NCI-H2171 (cell line): ENCODE measurements around the gene NTRK1.

ENCODE experiments used
- DNase-seq: peaks from one replicate; lab custom pipeline; 2025; lab: John Stamatoyannopoulos, UW

The NTRK1 gene

DNA sequence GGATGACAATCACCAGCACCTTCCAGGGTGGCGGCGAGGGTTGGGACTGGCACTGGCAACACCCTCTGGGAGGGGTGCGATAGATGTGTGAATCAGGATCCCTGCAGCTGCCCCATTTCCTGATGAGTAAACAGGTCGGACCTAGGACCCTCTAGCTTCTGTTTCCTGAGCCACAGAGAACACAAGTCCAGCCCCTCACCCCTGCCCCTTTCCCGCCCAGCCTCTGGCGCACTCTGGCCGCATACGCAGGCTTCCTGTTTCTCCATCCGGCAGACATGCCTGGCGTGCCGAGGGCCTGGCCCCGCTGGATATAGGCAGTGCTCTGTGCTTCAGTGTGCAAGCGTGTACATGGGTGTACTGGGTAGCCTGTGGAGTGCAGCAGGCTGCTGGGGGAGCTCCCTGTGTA lies 37.5 kb downstream of the NTRK1 start:
- no peak for DNase-seq

DNA sequence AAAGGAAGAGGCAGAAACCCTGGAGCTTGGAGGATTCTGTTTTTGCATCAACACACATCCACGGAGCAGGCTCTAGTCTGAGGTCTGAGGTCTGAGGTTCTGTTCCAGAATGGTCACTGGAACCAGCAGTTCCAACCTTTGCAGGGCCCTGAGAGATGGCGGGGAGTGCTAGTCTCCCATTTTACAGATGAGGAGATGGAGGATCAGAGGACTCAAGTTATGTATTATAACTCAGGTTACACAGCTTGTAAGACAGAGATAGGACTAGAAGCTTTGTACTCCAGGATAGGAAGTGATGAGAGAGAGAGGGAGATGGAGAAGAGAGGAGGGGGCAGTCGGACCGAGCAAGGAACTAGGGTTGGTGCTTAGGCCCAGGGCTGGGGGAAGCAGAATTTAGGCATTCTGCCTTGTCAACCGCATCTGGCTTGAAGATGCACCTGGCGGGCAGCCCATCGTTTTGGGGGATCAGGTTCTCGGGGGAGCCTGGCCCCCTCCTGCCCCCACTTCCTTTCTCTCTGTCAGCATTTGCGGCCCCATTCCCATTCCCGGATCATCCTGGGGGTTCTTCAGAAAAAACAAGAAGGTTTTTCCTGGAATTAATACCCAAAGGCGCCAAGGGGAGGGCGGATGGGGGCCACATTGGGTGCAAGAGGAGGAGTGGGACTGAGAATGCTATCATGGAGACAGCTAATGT lies 38.5 kb downstream of the NTRK1 start:
- no peak for DNase-seq

DNA sequence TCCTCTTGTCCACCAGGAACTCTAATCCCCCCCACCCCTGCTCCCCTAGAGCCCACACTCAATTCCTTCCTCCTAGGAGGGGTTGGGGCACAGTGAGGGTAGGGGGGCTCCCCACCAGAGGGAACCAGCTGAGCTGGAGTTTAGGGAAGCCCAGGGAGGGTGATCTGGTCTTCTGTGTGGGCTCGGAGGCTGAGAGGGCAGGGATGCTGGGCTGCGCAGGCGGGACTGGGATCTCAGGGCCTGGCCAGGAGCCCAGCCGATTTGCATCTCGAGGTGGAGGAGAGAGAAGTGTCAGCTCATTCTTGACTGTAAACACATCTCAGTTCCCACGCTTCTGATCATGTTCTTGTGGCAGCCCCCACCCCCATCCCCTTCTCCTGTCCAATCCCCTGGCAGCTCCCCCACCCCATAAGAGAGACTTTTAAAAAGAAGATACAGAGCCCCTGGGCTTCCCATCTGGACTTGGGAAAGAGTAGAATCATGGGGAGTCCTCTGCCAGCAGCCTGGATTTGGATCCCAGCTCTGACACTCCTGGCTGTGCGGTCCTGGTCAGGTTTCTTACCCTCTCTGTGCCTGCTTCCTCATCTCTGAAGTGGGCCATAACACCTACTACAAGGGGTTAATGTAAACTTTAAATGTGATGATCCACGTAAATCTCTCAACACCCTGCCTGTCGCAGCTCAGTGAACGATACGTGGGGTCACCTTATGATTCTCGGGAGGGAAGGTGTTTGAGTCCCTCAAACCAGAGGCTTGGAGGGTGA lies 39.5 kb downstream of the NTRK1 start:
- no peak for DNase-seq

DNA sequence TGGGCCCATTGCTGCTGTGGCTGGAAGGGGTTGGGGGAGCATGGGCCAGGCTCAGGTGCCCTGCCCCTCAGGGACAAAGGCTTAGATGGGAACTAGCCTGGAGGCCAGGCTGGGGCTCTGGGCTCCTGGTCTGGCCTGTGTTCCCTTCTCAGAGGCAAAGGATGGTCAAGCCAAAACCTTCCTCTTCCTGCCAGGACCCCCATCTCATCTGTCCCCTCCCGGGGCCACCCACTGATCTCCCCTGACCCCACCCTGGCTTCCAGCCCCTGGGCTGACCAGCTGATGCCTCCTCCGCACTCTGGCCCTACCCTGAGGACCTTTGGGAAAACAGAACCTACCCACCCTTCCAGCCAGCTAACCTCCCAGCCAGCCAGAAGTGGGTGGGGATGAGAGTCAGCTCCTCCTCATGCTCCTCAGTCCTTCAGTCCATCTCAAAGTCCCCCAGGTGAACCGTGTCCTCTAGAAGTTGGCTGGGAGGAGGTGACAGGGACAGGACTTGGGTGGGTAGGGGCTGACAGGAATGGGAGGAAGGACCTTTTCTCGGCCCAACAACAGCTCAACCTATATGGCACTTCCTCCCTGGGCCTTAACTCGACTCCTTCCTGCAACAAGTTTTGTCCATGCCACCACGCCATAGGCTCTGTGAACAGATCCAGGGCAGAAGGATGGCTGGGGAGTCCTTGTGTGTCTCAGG lies 40.4 kb downstream of the NTRK1 start:
- DNase-seq: no peak

DNA sequence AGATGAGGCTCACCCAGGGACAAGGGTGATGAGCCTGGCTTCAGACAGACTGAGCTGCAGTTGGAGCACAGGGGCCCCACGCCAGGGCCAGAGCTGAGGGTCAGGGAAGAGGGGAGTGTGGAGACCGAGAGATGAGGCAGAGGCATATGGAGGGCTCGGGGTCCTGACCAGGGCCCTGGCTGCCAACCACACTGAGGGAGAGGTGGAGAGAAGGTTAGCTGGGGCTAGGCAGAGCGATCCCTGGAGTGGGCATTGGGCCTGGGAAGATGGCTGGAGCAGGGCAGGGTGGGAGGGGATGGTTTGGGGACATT lies 40.9 kb downstream of the NTRK1 start:
- no peak for DNase-seq

DNA sequence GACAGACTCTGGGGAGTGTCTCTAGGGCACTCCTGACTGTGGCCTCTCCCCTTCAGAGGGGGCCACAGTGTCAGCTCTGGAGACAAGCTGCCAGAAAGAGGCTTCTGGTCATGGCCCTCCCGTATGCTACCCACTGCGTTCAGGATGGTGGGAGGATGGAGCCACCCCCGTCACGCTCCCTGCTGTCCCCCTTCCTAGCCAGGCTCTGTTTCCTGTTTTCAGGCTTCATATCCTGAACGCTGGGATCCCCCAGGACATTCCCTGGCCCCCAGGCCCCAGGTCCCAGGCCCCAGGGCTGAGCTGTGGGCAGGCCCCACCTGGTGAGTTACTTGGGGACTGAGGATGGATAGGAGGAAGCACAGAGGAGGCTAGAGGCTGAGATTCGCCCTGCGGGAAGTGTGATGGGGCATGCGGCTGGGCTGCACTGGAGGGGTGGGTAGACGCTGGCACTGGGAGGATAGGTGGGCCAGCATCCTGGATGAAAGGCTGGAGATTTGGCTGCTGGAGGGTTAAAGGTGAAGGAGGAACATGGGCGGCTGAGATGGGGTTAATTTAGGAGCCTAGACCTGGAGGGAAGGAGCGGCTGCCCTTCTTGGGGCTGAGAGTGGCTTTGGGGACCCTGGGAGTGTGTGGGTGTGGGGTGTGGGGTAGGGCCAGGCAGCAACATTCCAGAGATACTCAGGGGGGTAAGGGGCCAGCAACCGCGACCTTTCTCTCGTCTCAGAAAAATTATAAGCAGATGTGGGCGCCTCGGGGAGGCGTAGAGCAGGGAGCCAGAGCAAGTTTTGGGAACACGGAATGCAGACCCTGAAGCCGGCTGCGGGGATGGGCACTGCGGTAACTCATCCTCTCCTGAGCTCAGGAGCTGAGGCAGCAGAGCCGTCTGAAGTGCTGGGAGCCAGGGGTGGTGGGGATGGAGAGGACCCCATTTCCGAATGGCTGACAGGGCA lies 41.6 kb downstream of the NTRK1 start:
- no peak for DNase-seq

DNA sequence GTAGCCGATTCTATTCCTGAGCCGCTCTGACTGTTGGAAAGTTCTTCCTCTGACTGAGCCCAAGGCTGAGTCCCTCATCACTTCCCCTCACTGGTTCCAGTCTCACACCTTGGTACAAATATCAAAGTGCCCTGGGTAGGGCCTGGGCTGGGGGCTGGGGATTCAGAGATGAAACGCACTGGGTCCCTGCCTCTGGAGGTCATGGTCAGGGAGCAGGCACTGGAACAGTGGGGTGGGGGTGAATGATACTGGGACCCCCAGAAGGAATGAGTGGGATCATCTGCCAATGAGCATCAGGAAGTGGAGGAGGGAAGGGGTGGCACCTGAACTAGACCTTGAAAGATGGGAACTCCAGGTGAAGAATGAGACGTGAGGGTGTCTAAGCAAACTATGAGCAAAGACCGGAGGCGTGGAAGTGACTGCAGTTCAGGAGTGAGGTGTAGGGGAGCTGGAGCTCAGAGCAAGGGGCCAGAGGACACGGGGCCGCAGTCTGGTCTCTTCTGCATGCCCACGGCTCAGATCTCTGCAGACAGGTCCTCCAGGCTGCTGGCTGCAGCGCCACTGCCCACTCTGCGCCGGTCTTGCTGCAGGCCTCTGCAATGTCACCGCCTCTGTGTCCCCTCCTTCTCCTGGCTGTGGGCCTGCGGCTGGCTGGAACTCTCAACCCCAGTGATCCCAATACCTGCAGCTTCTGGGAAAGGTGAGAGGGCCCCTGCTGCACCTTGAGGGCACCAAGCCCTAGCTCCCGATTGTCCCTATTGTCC lies 42.8 kb downstream of the NTRK1 start:
- DNase-seq: no peak

DNA sequence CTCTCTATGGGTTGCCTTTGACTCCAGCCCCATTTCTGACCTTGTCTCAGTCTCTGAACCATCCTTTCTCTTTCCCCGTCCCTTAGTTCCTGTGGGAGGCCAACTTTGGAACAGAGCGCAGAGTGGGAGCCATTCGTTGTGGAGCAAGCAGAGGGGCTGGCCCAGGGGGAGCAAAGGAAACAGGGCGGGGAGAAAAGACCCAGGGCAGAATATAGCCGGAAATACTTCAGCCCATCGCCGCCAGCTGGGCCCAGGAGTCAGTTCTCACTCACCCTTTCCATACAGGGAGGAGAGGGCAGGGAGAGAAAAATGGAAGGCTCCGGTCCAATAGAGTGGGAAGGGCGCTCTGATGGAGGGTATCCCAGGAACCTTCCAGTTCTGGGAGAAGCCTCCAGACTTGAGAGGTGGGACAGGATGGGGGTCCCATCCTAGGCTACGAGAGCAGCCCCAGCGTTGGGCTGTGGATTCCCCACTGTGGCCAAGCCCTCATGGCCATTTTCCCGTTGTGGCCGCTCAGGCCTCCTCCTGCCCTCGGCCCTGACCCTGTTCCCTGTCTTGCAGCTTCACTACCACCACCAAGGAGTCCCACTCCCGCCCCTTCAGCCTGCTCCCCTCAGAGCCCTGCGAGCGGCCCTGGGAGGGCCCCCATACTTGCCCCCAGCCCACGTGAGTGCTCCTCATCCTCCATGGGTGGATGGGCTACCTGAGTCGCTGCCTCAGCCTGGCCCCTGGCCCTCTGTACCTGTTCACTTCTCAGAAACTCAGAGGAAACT lies 43.7 kb downstream of the NTRK1 start:
- DNase-seq: no peak

DNA sequence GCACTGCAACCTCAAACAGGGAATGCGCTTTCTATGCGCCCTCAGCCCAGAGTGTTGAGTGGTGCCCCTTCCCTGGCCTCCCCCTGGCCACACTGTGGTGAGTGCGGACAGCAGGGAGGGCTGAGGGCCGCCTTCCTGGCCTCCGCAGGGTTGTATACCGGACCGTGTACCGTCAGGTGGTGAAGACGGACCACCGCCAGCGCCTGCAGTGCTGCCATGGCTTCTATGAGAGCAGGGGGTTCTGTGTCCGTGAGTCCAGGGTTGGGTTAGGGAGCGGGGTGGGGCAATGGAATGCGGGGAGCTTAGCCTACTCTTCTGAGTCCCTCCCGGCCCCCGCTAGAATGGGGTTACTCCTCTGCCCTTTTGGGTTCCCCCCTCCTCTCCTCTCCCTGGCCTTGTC lies 44.5 kb downstream of the NTRK1 start:
- DNase-seq: no peak

DNA sequence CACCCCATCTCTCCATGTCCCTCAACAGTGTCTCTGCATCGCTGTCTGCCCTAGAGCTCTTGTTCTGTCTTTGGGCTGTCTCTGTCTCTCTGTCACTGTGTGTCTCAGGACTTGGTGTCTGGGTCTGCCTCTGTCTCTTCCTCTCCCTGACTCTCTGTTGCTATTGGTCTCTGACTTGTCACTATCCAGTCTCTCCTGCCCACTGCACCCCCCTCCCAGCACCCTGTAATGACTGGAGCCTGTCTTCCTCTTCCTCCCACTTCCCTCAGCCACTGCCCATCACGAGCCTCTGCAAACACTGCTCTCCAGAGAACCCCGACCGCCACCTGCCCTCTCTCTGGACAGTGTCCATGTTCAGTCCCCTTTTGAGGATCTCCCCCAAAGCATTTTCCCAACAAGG lies 45.0 kb downstream of the NTRK1 start:
- no peak for DNase-seq

DNA sequence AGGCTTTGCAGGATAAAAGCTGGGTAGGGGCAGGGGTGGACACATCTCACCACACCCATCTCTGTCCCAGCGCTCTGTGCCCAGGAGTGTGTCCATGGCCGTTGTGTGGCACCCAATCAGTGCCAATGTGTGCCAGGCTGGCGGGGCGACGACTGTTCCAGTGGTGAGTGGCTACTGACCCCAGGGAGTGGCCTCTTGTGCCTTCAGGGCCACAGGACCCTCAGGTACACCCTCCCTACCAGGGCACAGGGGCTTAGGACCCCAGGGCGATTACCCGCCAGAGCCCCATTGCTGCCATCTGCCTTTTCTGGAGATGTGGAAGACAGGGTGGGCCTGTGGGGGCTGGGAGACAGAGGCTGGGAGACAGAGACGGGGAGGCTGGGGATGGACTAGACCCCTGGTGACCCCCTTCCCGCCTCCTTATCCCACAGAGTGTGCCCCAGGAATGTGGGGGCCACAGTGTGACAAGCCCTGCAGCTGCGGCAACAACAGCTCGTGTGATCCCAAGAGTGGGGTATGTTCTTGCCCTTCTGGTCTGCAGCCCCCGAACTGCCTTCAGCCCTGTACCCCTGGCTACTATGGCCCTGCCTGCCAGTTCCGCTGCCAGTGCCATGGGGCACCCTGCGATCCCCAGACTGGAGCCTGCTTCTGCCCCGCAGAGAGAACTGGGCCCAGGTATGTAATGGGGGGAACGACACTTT lies 45.7 kb downstream of the NTRK1 start:
- DNase-seq: no peak

DNA sequence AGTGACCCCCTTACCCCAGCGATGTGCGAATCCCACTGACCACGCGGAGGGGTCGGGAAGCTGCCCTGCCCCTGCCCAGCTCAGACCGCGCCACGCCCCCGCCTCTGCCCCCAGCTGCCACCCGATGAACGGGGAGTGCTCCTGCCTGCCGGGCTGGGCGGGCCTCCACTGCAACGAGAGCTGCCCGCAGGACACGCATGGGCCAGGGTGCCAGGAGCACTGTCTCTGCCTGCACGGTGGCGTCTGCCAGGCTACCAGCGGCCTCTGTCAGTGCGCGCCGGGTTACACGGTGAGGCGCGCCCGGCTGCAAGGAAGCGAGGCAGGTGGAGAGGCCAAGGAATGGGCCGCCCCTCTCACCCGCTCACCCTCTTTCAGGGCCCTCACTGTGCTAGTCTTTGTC lies 47.9 kb downstream of the NTRK1 start:
- no peak for DNase-seq

DNA sequence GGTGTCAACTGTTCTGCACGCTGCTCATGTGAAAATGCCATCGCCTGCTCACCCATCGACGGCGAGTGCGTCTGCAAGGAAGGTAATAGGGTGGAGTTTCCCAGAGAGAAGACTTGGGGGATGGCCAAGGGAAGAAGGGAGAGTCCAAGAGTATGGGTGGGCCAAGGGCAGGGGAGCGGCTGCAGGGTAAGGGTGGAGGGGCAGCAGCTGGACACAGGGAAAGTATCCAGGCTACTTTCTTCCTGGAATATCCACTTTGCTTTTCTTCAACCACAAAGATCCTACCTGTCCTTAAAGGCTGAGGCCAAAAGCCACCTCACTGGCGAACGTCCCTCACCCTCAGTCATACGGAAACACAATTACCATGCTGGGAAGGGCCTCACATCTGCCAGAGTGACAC lies 48.3 kb downstream of the NTRK1 start:
- DNase-seq: no peak

DNA sequence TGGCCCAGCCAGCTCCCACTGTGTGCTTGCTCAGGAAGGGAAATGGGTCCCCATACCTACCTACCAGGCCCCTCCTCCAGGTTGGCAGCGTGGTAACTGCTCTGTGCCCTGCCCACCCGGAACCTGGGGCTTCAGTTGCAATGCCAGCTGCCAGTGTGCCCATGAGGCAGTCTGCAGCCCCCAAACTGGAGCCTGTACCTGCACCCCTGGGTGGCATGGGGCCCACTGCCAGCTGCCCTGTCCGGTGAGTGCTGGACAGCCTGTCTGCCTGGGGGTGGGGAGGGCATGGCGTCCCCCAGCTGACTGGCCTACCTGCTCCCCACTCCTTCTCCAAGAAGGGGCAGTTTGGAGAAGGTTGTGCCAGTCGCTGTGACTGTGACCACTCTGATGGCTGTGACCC lies 49.0 kb downstream of the NTRK1 start:
- no peak for DNase-seq

DNA sequence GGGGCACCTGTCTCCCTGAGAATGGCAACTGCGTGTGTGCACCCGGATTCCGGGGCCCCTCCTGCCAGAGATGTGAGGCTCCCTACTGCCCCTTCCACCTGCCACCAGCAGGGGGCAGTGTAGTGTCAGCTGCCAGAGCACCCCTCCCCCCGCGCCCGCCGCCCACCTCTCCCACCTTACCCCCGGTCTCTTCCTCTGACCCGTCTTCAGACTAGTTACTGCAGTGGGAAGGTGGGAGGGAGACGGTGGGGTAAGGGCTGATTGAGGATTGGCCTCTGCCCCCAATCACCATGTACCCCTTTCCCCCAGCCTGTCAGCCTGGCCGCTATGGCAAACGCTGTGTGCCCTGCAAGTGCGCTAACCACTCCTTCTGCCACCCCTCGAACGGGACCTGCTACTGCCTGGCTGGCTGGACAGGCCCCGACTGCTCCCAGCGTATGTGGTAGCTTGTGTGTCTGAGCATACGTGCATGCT lies 49.7 kb downstream of the NTRK1 start:
- DNase-seq: no peak

DNA sequence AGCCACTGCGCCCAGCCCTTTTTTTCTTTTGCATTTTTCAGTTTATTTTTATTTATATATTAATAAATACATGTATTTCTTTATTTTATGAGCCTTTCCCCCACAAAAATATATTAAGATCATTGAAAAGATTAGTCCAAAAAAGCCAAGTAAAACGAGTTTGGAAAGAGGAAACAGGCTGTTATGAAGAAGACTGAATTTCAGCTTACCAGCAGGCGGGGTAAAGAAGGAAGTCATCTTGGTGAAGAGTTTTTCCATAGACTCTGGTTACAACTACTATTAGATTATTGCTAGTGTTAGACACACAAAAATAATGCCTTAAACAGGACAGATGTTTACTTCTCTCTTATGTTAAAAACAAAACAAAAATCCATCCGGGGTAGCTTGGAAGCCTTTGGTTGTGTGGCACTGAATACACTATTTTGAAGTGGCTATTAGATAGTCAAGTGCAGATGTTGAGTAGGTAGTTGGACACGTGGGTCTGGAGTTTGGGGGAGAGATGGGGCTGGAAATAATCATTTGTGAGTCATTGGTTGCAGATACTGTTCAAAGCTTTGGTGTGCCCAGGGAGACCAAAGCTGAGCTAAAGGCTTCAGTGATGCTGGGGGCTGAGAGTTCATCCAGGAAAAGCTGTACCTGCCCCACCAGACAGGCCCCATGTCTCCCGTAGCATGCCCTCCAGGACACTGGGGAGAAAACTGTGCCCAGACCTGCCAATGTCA lies 51.1 kb downstream of the NTRK1 start:
- no peak for DNase-seq

DNA sequence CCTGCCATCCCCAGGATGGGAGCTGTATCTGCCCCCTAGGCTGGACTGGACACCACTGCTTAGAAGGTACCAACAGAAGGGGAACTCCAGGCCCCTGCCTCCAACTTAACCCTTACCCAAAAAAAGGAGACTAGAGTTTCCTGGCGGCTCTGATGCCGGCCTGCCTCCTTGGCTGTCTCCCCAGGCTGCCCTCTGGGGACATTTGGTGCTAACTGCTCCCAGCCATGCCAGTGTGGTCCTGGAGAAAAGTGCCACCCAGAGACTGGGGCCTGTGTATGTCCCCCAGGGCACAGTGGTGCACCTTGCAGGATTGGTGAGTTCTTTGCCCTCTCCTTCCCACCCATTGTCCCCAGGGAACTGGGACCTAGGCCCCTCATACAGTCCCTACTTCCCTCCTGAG lies 51.6 kb downstream of the NTRK1 start:
- DNase-seq: no peak

DNA sequence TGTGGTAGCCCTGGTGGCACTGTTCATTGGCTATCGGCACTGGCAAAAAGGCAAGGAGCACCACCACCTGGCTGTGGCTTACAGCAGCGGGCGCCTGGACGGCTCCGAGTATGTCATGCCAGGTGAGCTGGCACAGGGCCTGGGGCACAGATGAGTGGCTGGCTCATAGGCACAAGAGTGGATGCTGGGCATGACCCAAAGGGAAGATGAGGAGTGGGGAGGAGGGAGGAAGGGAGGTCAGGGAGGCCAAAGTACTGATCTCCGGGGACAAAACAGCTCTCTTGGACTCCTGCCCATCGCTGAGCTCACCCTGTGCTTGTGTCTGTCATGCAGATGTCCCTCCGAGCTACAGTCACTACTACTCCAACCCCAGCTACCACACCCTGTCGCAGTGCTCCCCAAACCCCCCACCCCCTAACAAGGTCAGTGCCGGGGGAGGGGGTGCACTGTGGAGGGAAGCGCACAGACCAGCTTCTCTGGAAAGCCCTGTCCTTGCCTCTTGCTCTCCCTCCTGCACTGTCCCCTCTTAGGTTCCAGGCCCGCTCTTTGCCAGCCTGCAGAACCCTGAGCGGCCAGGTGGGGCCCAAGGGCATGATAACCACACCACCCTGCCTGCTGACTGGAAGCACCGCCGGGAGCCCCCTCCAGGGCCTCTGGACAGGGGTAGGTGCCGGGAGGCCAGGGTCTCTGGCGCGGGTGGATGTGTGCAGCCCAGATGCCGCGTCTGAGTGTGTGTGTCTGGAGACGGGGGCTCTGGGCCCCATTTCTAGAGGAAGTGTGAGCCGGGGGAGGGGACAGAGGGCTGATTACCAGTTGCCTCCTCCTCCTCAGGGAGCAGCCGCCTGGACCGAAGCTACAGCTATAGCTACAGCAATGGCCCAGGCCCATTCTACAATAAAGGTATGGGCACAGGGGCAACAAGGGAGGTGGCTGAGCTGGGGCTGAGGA lies 52.5 kb downstream of the NTRK1 start:
- DNase-seq: no peak
